Astrocyte of the hippocampus (primary cell): ENCODE results near the gene FER1L5.
"Not testable (repeated sequence)": the region's sequence is repeated elsewhere in the genome, so short reads cannot be mapped to it uniquely, and the experiment has no call there.

ENCODE experiments used
- DNase-seq: peaks from one replicate; pipeline ENCODE4 v3.0.0; 2011; ENCODE audit warnings: low read depth, low spot score

FER1L5 gene

DNA sequence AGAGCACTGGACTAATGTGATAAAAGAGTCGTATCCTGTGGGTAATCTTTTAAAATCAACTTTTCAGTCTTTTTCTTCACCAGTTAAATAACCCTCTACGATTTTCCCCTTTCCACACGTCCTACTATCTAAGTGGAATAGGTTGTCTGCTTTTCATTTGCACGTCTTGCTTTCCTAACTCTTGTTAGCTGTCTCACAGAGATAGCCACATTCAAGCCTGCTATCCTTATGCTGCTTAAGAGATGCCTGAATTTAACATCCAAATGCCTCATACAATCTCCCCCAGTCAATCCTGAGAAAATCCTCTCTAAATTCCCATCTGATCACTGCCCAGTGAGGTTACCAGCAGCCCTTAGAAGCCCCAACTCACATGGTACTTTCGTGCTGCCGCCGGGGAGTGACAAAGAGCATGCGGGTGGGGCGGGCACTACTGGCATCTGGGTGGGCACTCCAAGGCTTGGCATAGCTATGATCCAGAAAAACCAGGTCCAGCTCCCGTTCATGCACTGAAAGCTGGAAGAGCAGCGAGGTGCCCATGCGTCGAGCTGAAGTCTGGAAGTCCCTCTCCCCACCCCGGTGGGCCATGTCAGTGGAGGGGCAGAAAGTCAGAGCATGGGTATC, 5.9 kb upstream of the FER1L5 start:
- DNase-seq, result peak; percentile 45

- DNase-seq, result peak; percentile 95
Observed at GRCh38 chr2:96637385-96638143, 5.0 kb upstream of the FER1L5 start.

- DNase-seq, result peak; percentile 98
Observed at GRCh38 chr2:96638144-96639121, 4.1 kb upstream of the FER1L5 start, which contains the start of gene KANSL3. TSS of gene KANSL3 (minus strand) at chr2:96638312. CDS start at chr2:96637135, 1,177 bp downstream.

DNA sequence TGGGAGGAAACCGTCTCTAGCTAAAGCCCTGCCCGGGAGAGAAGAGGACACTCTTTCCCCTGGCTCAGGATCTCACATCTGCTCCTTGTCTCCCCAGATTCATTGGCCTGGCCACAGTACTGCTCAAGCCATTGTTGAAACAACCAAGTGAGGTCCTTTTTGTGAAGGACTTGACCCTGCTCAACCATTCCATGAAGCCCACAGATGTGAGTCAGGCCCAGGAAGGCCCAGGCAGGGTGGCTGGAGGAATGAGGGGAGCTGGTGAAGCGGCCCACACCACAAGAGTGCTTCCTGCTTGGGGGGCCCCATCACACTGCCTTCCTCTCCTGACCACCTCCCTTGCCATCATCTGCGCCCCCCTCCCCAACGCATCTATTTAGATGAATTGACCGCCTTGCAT, 5.1 kb downstream of the FER1L5 start:
- DNase-seq, result no peak

DNA sequence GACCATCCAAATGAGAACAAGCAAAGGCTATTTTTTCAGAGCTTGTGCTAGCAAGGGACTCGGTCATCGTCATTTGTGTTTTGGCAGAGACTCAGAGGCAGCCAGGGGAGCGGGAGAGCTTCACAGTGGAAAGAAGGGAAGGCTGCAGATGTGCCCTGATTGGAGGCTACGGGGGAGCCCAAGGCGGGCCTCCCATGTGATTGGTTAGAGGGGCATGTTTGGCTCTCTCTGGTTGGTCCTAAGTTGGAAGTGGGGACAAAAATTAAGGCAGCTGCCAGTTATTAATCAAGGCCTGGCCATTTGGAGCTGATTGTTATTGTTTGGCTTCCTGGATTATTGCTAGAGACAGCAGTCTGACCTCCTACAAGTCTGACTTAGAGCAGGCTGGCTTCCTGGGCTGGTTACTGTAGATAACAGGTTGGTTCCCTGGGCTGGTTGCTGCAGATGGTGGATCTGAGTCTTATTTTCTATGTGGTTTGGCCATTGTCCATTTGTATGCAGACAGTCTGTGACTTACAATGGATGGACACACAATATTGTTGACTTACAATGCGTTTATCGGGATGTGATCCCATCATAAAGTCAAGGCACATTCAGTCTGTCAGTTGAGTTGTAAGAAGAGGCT, 5.9 kb downstream of the FER1L5 start:
- DNase-seq, result no peak

DNA sequence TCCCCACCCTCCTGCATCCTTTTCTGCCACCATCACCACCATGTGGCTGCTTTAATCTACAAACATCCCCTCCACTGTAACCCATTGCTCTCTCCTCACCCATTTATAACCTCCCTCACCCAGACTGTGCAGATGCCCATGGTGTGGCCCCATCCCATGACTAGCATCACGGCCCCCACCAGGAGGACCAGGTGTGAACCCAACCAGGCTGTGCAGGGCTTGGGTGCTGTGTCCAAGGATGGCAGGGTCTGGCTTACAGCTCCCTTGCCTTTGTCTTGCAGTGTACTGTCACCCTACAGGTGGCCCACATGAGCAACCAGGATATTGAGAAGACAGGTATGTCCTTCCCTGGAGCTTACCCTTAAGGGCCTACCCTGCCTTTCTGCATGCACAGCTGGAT, 6.8 kb downstream of the FER1L5 start:
- no peak for DNase-seq

GRCh38 chr2:96651793-96652192, 9.2 kb downstream of the FER1L5 start:
- no peak for DNase-seq

GRCh38 chr2:96654791-96655190, 12.2 kb downstream of the FER1L5 start:
- not testable (repeated sequence) for DNase-seq

DNA sequence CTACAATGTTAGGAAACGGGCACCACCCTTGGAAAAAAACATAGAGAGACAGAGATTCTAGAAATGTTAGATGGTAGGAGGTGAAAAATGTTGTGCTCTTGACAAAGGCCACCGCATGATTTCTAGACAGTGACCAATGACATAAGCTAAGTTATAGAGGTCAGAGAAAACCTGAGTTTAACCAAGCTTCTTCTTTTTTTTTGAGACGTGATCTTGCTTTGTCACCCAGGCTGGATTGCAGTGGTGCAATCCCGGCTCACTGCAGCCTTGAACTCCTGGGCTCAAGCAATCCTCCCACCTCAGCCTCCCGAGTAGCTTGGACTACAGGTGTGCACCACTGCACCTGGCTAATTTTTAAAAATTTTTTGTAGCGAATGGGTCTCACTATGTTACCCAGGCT, 13.0 kb downstream of the FER1L5 start:
- DNase-seq, result no peak

DNA sequence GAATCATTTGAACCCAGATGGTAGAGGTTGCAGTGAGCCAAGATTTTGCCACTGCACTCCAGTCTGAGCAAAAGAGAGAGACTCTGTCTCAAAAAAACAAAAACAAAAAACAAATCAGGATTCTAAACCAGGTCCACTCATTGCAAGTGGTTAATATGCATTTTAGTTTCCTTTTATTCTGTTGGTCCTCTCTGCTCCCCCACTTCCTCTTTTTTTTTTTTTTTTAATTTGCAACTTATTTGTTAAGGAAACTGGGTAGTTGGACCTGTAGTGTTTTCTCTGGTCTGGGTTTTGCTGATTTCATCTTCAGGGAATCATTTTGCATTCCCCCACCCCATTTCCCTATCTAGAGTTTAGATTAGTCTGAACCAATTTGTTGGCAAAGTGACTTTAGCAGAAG, 14.0 kb downstream of the FER1L5 start:
- DNase-seq, result no peak

DNA sequence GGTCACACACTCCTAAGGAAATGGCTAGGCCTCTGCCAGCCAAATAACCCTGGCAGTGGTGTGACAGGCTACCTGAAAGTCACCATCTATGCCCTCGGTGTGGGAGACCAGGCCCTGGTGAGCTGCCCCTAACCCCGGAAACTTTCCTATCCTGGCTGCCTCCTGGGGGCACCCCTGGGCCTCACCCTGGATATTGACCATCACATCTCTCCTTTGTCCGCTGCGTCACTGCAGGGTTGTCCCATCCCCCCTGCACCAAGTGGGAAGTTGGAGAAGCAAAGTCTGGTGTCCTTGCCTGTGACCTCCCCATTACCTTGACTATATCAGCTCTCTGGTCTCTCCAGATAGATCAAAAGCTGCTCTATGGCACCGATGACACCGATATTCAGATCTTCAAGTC, 18.8 kb downstream of the FER1L5 start:
- no peak for DNase-seq

- no peak for DNase-seq
Observed at GRCh38 chr2:96662360-96662759, 19.8 kb downstream of the FER1L5 start.

- DNase-seq, result no peak
Observed at GRCh38 chr2:96663177-96663576, 20.6 kb downstream of the FER1L5 start.

GRCh38 chr2:96663829-96664228, 21.3 kb downstream of the FER1L5 start:
- DNase-seq, result no peak

DNA sequence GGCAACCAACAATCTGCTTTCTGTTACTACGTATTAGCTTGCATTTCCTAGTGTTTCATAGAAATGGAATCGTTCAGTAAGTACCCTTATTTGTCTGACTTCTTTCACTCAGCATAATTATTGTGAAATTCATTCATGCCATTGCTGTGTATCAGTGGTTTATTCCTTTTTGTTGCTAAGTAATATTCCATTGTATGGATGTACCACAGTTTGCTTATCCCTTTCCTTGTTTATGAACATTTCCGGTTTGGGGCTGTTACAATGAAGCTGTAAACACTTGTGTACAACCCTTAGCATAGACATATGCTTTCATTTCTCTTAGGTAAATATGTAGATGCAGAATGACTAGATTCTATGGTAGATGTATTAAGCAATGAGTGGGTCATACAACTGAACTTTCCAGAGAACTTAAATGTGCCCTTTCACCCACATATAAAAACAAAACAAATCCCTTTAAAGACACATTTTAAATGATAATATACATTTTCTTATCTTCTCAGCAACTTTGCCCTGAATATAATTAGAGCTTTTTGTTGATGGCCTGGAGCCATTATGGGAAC, 21.9 kb downstream of the FER1L5 start:
- DNase-seq, result no peak

DNA sequence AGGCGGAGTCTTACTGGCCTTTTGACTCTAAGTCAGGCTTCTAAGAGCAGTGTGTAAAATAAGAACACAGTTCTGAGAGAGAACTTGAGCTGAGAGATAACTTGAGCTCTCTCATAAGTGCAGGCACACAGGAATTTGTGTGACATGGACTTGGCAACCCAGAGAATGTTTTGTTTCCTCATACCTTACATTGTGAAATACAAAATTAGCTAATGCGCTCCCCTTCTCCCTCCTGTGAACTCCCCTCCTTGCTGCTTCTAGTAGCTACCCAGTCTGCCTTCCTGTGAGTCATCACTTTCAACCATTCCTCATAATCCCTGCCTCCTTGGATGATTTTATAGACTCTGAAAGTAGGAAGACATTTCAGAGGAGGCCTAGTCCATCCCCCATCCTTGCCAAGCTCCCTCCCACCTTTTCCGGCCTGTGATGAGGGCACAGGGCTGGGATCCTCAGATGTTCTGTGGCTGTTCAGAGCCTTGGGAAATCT, 22.6 kb downstream of the FER1L5 start:
- peak; percentile 91 for DNase-seq

- DNase-seq, result not testable (repeated sequence)
Observed at GRCh38 chr2:96665717-96666116, 23.2 kb downstream of the FER1L5 start.

- no peak for DNase-seq
Observed at GRCh38 chr2:96668771-96669170, 26.2 kb downstream of the FER1L5 start.

GRCh38 chr2:96669539-96670215, 27.1 kb downstream of the FER1L5 start:
- no peak for DNase-seq

- DNase-seq, result peak; percentile 47
Observed at GRCh38 chr2:96679848-96680247, 37.3 kb downstream of the FER1L5 start.
